Measurements from ENCODE around the gene NT5DC3.
"Not testable (repeated sequence)": the region's sequence is repeated elsewhere in the genome, so short reads cannot be mapped to it uniquely, and the experiment has no call there.

Gene NT5DC3

GRCh38 chr12:103809639-103810038, 31.4 kb downstream of the NT5DC3 start:
- DNase-seq (ENCODE audit: low read depth), result not testable (repeated sequence)

DNA sequence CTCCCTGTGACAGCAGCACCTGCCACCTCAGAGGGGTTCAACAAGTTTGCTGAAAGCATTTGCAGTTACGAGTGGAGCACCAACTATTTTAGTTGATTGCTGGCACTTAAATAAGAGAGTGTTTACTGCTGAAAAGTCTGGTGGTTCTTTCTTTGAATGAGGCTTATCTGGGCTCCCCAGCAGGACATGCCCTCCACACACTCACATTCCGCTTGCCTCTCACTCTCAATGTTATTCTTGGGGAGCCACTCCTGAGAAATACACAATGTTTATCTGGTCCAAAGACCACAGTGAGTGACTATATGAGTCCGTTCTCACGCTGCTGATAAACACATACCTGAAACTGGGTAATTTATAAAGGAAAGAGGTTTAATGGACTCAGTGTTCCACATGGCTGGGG, 31.9 kb downstream of the NT5DC3 start:
- no peak for DNase-seq (ENCODE audit: low read depth)

DNA sequence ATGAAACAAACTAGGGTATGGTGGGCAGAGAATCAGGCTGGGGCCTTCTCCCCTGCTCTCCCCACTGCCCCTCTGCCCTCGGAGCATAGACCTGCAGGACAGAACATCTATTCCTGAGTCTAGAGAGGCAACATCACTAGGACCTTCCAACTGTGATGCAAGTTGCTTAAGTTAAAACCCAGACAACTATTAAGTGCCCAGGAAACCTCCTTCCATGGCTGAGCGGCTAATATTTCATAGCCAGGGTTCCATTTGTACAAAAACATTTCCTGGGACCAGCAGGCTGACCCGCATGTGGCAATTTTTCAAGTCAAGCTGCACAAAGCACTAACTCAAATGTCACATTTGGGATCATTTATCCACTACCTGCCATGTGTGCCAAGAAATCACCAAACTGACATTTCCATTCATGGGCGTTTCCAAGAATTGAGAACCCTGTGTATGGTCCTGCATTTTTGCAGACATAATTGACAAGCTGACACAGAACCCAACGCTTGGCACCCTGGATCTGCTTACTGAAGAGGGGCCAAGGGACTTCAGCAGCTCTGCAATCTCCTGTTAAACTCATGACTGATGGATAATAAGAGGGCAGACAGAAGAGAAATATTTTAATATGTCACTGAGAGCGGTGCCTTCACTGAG, 32.7 kb downstream of the NT5DC3 start:
- DNase-seq (ENCODE audit: low read depth), result no peak

- no peak for DNase-seq (ENCODE audit: low read depth)
Measured at GRCh38 chr12:103807561-103808238, 33.3 kb downstream of the NT5DC3 start.

DNA sequence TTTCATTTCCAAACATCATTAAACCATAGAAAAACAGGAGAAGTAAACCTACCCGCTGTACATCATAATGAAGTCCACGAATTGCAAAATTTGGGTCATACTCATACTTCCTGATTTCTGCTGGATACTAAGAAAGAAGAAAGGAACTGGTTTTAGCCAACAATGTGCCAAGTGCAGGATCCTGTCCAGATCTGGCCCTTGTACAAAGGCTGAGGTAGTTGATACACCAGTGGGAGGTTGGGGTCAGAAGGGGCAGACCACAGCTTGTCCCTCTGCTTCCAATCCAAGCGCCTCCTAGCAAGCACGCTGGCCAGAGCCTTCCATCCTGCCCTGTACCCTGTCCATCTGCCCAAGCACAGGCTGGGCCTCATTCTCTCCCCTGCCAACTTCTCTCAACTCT, 34.2 kb downstream of the NT5DC3 start:
- DNase-seq (ENCODE audit: low read depth), result no peak

GRCh38 chr12:103805655-103806360, 35.2 kb downstream of the NT5DC3 start:
- DNase-seq (ENCODE audit: low read depth), result no peak

DNA sequence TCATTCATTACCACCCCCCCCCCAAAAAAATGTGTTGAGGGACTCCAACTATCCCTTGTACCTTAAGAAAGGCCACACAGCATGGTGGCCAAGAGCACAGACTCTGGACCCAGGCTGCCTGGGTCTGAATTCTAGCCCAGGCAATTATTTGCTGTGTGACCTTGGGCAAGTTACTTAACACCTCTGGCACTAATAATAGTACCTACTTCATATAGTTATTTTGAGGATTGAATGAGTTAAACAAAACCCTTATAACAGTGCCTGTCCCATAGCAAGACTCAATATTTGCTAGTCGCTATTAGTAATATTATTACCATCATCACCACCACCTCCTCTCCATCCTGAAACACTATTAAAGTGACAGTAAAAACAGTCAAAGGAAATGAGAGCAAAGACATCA, 37.2 kb downstream of the NT5DC3 start:
- no peak for DNase-seq (ENCODE audit: low read depth)

DNA sequence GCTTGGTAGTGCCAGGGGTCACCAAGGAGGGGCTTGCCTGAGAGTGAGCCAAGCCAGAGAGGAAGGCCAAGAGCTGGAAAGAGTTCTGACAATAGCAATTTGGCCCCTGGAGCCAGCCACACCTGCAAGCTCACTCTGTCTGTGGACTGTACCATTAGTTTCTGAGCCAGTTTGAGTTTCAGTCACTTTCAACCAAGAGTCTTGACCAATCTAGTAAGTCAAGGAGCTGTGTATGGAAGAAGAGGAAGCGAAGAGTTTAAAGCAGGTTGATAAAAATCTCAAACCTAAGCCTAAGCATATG, 38.5 kb downstream of the NT5DC3 start:
- no peak for DNase-seq (ENCODE audit: low read depth)

GRCh38 chr12:103801709-103802585, 39.1 kb downstream of the NT5DC3 start:
- no peak for DNase-seq (ENCODE audit: low read depth)

- DNase-seq (ENCODE audit: low read depth), result no peak
Measured at GRCh38 chr12:103799857-103800771, 40.9 kb downstream of the NT5DC3 start.

DNA sequence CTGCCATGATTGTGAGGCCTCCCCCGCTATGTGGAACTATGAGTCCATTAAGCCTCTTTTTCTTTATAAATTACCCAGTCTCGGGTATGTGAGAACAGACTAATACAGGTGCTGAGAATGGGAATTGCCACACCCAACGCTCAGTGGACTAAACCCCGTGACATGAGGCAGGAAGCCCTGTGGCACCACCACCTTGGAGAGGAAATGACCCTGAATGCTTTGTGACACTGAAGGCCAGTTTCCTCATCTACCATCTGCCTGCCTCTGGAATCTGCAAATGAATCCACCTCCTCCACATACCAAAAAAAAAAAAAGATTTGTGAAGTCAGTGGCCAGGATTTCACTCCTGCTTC, 41.6 kb downstream of the NT5DC3 start:
- DNase-seq (ENCODE audit: low read depth), result no peak

DNA sequence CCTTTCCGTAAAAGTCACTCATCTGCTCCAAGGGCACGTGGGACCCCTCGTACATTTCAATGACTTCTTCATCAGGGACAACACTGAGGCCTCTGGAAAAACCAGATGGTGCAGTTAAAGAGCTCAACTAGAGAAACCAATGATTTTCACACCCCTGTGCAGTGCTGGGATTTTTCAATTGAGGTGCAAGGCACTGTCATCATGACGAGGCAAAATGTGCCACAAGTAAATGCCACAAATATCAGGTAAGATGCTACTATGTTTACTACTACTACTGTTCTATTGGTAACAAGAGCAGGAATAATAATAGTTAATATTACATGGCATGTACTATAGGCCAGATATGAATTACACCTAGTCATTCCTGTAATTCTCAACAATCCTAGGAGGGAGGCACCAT, 42.4 kb downstream of the NT5DC3 start:
- no peak for DNase-seq (ENCODE audit: low read depth)

- no peak for DNase-seq (ENCODE audit: low read depth)
Measured at GRCh38 chr12:103794309-103795213, 46.5 kb downstream of the NT5DC3 start.

DNA sequence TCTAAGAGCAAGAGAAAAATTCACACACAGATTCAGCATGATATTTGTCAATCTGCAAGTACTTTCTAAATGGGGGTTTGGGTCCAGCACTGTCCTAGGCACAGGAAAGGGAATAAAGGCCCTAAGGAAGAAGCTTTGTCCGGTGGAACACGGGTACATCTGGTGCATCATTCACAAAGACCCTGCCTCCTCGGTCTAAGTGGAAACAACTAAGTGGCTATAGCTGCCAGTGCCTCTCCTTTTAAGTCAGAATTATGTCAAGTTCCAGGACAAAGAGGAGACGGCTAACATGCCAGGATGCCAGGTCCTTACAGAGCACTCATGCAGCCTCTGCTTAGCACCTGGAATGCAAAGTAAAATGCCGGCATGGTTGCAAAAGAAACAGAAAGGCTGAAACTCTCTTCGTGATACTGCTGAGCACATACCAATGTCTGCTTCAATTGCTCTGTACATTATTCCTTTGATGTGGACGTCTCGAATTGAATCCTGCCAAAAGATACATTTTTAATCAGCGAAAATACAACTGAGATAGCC, 47.5 kb downstream of the NT5DC3 start:
- no peak for DNase-seq (ENCODE audit: low read depth)

- DNase-seq (ENCODE audit: low read depth), result no peak
Measured at GRCh38 chr12:103793046-103793445, 48.0 kb downstream of the NT5DC3 start.

DNA sequence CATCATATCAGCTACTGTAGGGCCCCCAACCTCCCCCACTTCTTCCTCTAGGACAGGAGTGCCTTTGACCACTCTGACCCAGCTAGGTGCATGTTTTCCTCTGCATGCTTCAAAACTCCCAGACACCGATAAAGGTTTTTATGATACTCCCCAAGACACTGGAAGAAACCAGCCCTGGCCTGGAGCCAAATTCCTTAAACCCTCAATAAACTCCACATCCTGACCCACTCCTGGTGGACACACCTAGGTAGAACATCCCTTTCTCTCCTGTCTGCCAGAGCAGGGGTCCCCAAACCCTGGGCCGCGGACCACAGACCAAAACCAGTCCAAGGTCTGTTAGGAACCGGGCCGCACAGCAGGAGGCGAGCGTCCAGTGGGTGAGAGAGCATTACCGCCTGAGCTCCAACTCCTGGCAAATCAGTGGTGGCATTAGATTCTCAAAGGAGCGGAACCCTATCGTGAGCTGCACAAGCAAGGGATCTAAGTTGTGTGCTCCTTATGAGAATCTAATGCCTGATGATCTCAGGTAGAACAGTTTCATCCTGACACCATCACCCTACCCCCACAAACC, 49.6 kb downstream of the NT5DC3 start:
- no peak for DNase-seq (ENCODE audit: low read depth)

GRCh38 chr12:103786201-103786600, 54.8 kb downstream of the NT5DC3 start:
- DNase-seq (ENCODE audit: low read depth), result no peak

- DNase-seq (ENCODE audit: low read depth), result no peak
Measured at GRCh38 chr12:103785243-103786031, 55.6 kb downstream of the NT5DC3 start.
